ENCODE data around the gene ISOC1.

ISOC1 gene

GRCh38 chr5:129096382-129096991 lies 1.9 kb downstream of the ISOC1 start:
- DNase-seq: no peak

DNA sequence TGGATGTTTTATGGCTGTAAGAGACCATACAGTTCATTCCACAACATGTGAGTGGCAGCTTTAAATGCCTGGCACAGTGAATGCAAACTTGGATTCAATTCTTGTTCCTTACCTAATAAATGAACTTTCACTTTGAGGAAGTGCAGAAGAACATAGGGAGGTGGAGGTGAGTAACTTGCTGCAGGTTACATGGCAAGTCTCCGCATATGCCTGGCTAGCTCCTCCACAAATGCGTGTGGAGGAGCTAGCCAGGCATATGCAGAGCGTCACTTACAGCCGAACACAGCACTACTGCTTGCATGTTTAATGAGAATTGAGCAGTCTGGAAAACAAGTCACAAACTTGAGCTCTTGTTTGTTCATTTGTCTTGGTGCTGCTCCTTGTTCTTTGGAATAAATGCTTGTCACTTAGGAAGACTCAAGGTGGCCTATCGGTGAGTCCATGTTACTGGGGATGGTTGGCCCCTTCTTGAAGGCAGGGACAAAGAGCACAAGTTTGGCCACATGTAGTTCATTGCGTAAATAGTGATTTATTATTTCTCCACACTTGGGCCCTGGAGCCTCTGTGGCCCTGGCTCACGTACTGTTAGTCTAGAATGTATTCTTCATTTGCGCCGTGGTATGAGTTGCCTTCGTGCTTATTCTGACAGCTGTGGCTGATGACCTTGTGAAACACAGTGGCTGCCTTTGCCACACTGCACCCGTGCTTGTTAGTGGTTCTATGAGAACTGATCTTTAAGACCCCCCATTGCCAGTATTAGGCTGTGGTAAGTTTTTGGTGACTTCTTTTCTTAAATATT lies 3.1 kb downstream of the ISOC1 start:
- DNase-seq: no peak

GRCh38 chr5:129098488-129099183 lies 4.1 kb downstream of the ISOC1 start:
- no peak for DNase-seq

- no peak for DNase-seq
These were observed 4.6 kb downstream of the ISOC1 start for GRCh38 chr5:129099184-129099569.

GRCh38 chr5:129101794-129102193 lies 7.2 kb downstream of the ISOC1 start:
- DNase-seq: no peak

DNA sequence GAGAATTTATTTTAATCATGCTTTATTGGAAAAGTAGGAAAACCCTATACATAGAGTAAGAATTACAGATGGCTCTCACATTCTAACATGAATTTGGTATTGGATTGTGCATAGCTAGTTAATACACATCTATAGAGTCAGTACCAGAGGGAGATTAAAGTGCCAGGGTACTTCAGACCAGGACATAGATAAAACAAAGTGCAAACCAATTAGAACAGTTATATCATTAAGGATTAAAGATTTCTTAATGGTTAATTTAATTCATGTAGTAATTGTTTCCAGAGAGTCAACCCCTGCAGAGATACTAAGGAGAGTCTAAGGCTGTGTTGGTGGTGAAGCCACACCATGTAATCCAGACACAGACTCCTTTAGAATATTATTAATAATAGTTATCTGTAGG lies 8.8 kb downstream of the ISOC1 start:
- no peak for DNase-seq

DNA sequence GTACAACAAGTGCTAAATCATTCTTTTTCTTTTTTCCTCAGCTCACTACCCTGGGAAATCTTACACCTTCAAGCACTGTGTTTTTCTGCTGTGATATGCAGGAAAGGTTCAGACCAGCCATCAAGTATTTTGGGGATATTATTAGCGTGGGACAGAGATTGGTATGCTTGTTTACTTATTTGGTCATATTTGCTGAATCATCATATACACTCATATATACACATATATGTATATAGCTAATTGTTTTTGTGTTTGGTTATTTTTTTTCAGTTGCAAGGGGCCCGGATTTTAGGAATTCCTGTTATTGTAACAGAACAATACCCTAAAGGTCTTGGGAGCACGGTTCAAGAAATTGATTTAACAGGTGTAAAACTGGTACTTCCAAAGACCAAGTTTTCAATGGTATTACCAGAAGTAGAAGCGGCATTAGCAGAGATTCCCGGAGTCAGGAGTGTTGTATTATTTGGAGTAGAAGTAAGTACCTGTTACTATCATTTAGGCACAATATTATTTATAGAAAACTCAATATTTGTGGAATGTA lies 10.4 kb downstream of the ISOC1 start:
- no peak for DNase-seq

- DNase-seq: no peak
These were observed 13.1 kb downstream of the ISOC1 start for GRCh38 chr5:129107637-129108036.

GRCh38 chr5:129110742-129111141 lies 16.2 kb downstream of the ISOC1 start:
- DNase-seq: no peak

DNA sequence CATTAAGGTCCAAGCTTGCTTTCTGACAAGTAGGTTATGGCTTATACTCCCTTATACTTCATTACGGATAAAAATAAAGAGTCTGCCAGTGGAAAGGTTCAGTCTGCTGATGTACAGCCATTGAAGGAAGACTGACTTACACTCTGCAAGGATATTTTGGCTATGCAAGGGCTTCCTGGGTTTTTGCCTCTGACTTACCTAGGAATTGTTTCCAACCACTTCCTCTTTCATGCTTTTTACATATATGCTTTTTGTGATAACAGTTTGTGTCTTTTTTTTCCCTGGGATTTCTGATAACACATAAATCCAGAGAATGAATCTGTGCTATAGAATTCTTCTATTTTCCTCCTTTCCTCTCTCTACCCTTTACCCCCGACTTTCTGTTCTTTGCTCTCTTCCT lies 16.8 kb downstream of the ISOC1 start:
- no peak for DNase-seq

- DNase-seq: no peak
These were observed 17.7 kb downstream of the ISOC1 start for GRCh38 chr5:129112295-129112694.

- DNase-seq: no peak
These were observed 19.3 kb downstream of the ISOC1 start for GRCh38 chr5:129113867-129114266.

GRCh38 chr5:129114539-129115193 lies 20.1 kb downstream of the ISOC1 start:
- no peak for DNase-seq

GRCh38 chr5:129115680-129116079 lies 21.1 kb downstream of the ISOC1 start:
- DNase-seq: no peak

- DNase-seq: no peak
These were observed 22.2 kb downstream of the ISOC1 start for GRCh38 chr5:129116797-129117196.

- DNase-seq: no peak
These were observed 23.9 kb downstream of the ISOC1 start for GRCh38 chr5:129118405-129118804.

GRCh38 chr5:129118826-129119225 lies 24.3 kb downstream of the ISOC1 start:
- no peak for DNase-seq

DNA sequence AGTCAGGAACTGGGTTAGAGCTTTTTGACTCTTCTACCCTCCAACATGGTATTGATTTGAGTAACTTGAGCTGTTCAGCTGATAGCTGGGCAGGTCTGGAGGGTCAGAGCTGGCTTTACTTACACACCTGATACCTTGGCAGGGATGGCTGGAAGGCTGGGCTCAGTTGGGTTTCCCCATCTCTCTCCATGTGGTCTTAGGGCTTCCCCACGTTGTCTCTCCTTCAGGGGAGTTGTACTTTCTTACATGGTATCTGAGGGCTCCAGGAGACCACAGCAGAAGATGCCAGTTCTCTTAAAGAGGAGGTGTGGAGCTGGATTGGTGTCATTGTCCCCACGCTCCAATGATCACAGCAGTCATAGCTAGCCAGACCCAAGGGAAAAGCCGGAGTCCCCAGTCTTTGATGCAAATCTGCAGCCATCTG lies 25.6 kb downstream of the ISOC1 start:
- no peak for DNase-seq

DNA sequence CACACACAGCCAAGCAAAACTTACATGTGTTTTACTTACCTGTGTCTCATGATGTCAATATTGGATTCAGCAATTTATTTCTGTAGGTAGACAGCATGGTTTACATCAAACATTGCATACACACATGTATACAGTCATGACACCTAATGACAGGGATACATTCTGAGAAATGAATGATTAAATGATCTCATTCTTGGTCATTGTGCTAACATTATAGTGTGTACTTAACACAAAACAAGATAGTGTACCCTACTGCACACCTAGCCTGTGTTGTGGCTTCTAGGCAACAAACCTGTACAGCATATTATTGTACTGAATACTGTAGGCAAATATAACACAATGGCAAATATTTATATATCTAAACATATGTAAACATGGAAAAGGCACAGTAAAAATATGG lies 28.0 kb downstream of the ISOC1 start:
- DNase-seq: no peak

GRCh38 chr5:129124608-129125007 lies 30.1 kb downstream of the ISOC1 start:
- no peak for DNase-seq

DNA sequence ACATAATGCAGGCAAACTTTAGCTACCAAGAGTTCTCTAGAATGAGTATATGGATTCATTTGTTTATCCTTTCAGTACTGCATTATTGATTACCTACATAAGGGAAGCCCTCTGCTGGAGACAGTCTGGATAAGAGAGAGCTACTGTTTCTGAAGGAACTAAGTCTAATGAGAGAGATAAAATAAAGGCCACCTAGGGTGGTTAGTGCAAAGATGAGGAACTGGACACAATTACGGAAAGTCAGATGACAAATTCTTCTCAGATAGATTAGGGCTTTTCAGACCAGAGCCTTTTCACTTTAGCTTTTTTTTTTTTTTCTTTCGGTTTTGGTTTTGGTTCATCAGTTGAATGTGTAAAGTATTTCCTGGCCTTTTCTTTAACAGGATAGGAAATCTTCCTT lies 31.3 kb downstream of the ISOC1 start:
- no peak for DNase-seq

DNA sequence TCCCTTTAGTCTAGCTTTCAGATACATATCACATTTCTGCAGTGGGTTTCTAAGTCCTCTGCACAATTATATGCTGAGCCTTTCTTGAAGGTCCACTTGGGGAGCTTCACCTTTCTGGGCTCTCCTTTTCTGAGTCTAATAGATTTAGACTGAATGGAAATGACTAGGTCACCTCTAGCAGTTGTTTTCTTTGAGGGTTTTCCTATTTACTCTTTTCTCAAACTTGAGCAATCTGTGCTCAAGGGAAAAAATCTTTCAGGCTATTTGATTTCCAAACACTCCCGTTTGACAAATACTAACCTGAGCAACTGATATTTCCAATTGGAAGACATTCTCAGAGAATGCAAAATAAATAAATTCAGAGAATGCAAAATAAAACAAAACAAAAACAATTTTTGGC lies 39.0 kb downstream of the ISOC1 start:
- DNase-seq: no peak

DNA sequence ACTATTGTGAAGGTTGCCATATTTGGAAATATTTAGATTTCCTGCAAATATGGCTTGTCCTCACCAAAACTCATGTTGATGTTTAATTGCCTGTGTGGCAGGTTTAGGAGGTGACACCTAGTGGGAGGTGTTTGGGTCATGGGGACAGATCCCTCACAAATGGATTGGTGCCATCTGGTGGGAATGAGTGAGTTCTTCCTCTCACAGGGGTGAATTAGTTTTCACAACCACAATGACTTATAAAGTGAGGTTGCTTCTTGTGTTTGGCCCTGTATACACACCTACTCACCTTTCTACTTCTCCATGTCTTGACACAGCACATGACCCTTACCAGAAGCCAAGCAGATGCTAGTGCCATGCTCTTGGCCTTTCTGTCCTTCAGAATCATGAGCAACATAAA lies 41.1 kb downstream of the ISOC1 start:
- no peak for DNase-seq

Data from stimulated activated CD4-positive, alpha-beta T cell treated with anti-CD3 and anti-CD28 coated beads, Interleukin-2, amount 100 ng/mL, for 48 hours (primary cell).